ENCODE measurements around the gene FXYD2.

The FXYD2 gene

DNA sequence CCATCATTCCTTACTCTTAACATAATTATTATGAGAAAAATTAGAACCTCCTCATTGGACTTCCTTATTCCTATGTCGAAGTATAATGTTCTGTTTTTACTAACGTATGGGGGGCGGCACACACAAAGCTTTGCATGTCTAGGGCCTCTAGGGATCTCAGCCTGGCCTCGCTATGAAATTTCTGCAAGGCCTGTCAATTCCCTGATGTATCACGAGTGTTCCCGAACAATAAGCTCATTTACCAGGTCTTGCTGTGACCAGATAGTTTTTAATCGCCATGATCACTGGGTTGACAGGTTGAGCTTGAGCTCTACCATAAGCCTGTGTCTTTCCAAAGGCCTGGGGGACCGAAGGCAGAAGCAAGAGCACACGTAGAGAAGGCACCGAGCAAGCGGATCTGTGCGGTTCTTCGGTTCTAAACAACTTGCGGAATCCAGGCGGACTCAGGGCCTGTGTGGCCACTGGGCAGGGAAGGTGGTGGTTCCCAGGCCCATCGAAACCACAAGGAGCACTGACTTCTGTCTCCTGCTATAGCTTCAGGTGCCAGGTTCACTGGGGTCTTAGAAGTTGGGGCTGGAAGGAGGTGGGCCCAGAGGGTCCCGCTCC, 10.4 kb upstream of the FXYD2 start:
- Histone ChIP-seq H3K27me3 (ENCODE audit: control insufficient read depth, low read length) (peaks cover 38% of the 10 kb centered on the region), H4K20me1 (ENCODE audit: control insufficient read depth, insufficient read depth, low read depth, low read length) (no peaks in the 10 kb centered on the region), H3K9me3 (ENCODE audit: control insufficient read depth, insufficient read depth, low read length) (no peaks in the 10 kb centered on the region), H3K79me2 (ENCODE audit: control insufficient read depth, low read length) (no peaks in the 10 kb centered on the region), H3K9me2 (replicated peaks; ENCODE audit: control insufficient read depth, low read length) (no peaks in the 10 kb centered on the region), H3K4me3 (ENCODE audit: low read length) (no peak overlapping the region), H3K4me1 (ENCODE audit: control insufficient read depth, low read length) (no peaks in the 10 kb centered on the region), H3K4me2 (ENCODE audit: low read length) (no peak overlapping the region), H3K36me3 (ENCODE audit: control insufficient read depth, low read length) (no peaks in the 10 kb centered on the region), H3F3A (ENCODE audit: control insufficient read depth, insufficient read depth) (no peaks in the 10 kb centered on the region), H3K27ac (ENCODE audit: low read depth, low read length) (no peak overlapping the region)
- TF ChIP-seq EZH2phosphoT487 (IDR thresholded peaks at IDR 0.05; ENCODE audit: borderline replicate concordance, low read length) = no peak
- TF ChIP-seq, protein P1, sequence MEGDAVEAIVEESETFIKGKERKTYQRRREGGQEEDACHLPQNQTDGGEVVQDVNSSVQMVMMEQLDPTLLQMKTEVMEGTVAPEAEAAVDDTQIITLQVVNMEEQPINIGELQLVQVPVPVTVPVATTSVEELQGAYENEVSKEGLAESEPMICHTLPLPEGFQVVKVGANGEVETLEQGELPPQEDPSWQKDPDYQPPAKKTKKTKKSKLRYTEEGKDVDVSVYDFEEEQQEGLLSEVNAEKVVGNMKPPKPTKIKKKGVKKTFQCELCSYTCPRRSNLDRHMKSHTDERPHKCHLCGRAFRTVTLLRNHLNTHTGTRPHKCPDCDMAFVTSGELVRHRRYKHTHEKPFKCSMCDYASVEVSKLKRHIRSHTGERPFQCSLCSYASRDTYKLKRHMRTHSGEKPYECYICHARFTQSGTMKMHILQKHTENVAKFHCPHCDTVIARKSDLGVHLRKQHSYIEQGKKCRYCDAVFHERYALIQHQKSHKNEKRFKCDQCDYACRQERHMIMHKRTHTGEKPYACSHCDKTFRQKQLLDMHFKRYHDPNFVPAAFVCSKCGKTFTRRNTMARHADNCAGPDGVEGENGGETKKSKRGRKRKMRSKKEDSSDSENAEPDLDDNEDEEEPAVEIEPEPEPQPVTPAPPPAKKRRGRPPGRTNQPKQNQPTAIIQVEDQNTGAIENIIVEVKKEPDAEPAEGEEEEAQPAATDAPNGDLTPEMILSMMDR (IDR thresholded peaks at IDR 0.05; ENCODE audit: low read depth, low read length, poor library complexity, severe bottlenecking) = no peak

DNA sequence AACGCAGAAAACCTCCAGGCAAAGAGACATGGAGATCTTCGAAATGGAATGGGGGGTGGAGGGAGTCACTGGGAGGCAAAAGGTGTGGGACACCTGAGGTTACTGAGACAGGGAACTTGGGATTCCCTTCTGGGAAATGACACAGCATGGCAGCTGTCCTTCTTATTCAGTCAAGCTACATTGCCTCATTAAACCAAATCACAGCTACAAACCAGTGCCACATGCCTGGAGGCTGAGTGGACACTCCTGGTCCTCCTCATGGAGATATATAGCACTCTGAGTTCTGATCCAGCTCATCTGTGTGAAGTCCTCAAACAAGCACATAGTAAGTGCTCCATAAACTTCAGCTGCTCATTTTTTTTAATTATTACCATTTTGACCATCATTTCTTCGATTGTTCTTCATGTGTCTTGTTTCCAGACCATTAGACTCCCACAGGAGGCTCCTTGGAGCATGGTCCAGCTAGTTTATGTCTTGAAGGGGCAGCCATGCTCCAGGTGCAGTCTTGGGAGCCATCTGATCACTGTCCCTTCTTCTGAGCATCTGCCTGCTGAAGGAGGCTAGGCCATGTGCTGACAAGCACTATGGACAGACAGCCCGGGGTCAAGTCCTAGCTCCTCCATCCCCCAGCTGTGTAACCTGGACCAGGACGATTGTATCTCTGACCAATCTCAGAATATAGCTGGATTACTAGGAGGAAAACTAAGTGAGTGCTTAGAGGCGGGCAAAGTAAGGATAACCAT, 9.7 kb upstream of the FXYD2 start:
- Histone ChIP-seq H3K79me2 (ENCODE audit: control insufficient read depth, low read length) (no peaks in the 10 kb centered on the region), H3K27ac (ENCODE audit: low read depth, low read length) (no peak overlapping the region), H3K4me1 (ENCODE audit: control insufficient read depth, low read length) (no peaks in the 10 kb centered on the region), H3K9me3 (ENCODE audit: control insufficient read depth, insufficient read depth, low read length) (no peaks in the 10 kb centered on the region), H3K9me2 (replicated peaks; ENCODE audit: control insufficient read depth, low read length) (no peaks in the 10 kb centered on the region), H3F3A (ENCODE audit: control insufficient read depth, insufficient read depth) (no peaks in the 10 kb centered on the region), H3K27me3 (ENCODE audit: control insufficient read depth, low read length) (peaks cover 35% of the 10 kb centered on the region), H4K20me1 (ENCODE audit: control insufficient read depth, insufficient read depth, low read depth, low read length) (no peaks in the 10 kb centered on the region), H3K4me2 (ENCODE audit: low read length) (no peak overlapping the region), H3K4me3 (ENCODE audit: low read length) (no peak overlapping the region), H3K36me3 (ENCODE audit: control insufficient read depth, low read length) (no peaks in the 10 kb centered on the region)
- TF ChIP-seq EZH2phosphoT487 (IDR thresholded peaks at IDR 0.05; ENCODE audit: borderline replicate concordance, low read length) = no peak
- TF ChIP-seq, protein P1 (IDR thresholded peaks at IDR 0.05; ENCODE audit: low read depth, low read length, poor library complexity, severe bottlenecking) = no peak

DNA sequence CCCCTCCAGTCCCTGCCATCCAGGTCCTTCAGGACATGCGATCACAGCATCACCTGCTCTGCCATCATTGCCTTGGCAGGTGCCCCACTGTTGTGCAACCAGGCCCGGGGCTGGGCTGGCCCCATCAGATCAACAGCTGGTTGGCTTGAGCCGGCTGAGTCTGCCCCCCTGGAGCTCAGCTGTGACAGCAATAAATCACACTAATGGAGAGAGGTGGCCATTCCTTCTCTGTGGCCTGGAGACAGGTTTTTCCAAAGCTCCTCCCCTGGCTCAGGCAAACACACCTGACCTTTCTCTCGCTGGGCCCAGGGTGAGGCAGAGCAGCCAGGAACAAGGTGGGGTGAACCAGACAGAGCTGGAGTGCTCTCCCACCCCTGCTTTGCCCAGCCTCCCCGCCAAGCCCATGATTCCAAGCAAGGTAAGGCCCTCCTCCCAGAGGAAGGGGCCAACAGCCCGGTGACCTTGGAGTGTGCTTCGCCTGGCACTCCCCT, 8.9 kb upstream of the FXYD2 start:
- TF ChIP-seq EZH2phosphoT487 (IDR thresholded peaks at IDR 0.05; ENCODE audit: borderline replicate concordance, low read length) = no peak
- TF ChIP-seq, protein P1 (IDR thresholded peaks at IDR 0.05; ENCODE audit: low read depth, low read length, poor library complexity, severe bottlenecking) = no peak
- H4K20me1 ChIP-seq (ENCODE audit: control insufficient read depth, insufficient read depth, low read depth, low read length) = no peaks in the 10 kb centered on the region
- peaks cover 43% of the 10 kb centered on the region for H3K27me3 ChIP-seq (ENCODE audit: control insufficient read depth, low read length)
- no peaks in the 10 kb centered on the region for H3K9me2 ChIP-seq (replicated peaks; ENCODE audit: control insufficient read depth, low read length)
- no peak overlapping the region for H3K4me3 ChIP-seq (ENCODE audit: low read length)
- H3K9me3 ChIP-seq (ENCODE audit: control insufficient read depth, insufficient read depth, low read length) = no peaks in the 10 kb centered on the region
- no peaks in the 10 kb centered on the region for H3K36me3 ChIP-seq (ENCODE audit: control insufficient read depth, low read length)
- H3K4me1 ChIP-seq (ENCODE audit: control insufficient read depth, low read length) = no peaks in the 10 kb centered on the region
- H3F3A ChIP-seq (ENCODE audit: control insufficient read depth, insufficient read depth) = no peaks in the 10 kb centered on the region
- no peaks in the 10 kb centered on the region for H3K79me2 ChIP-seq (ENCODE audit: control insufficient read depth, low read length)
- no peak overlapping the region for H3K27ac ChIP-seq (ENCODE audit: low read depth, low read length)
- no peak overlapping the region for H3K4me2 ChIP-seq (ENCODE audit: low read length)
